ENCODE data around the gene ZNF232. TPM values are rescaled to one million over a fixed set of nuclear protein-coding genes. Genes with fewer than 3 reads are reported as not detected.

The ZNF232 gene
- total and polyA plus RNA-seq, 2 experiments from 2014 or later = 24.8 to 24.9 TPM

GRCh38 chr17:5118219-5118618 lies 6.5 kb upstream of the ZNF232 start:
- Histone ChIP-seq H3K4me1 (ENCODE audit: insufficient read depth) (no peaks in the 10 kb centered on the region), H2AFZ (no peak overlapping the region), H4K20me1 (replicated peaks; ENCODE audit: insufficient read depth) (no peaks in the 10 kb centered on the region), H3F3A (replicated peaks; ENCODE audit: low read depth) (0 out of 2 replicates have a peak, but pooled peaks cover 4% of the 10 kb centered on the region), H3K9me2 (ENCODE audit: insufficient read depth) (no peaks in the 10 kb centered on the region), H3K36me3 (ENCODE audit: insufficient read depth) (0 out of 2 replicates have a peak, but pooled peaks cover 6% of the 10 kb centered on the region), H3K4me2 (no peak overlapping the region), H3K79me2 (replicated peaks; ENCODE audit: insufficient read depth) (no peaks in the 10 kb centered on the region), H3K27ac (ENCODE audit: low read depth) (no peak overlapping the region), H3K4me3 (no peak overlapping the region), H3K27me3 (ENCODE audit: insufficient read depth) (peaks cover 33% of the 10 kb centered on the region)
- Mint-ChIP-seq H3K4me3 (no peak overlapping the region; the same call in 2 of the 3 replicates), H3K27ac (no peak overlapping the region), H3K27me3 (ENCODE audit: insufficient read depth, low read depth, poor library complexity) (peaks cover 34% of the 10 kb centered on the region), H3K4me1 (peaks cover 8% of the 10 kb centered on the region; the same call in 2 of the 3 replicates), H3K9me3 (peaks cover 15% of the 10 kb centered on the region), H3K36me3 (ENCODE audit: low read depth) (peaks cover 34% of the 10 kb centered on the region)
- ATAC-seq = no peak
- DNase-seq (ENCODE audit: low spot score) = no peak
- no peak for TF ChIP-seq EZH2 (IDR thresholded peaks at IDR 0.05; ENCODE audit: low read depth, unreplicated experiment)
- no peak for TF ChIP-seq CREB1 (CRISPR knock-in tag; IDR thresholded peaks at IDR 0.05; ENCODE audit: low read depth)
- no peak for TF ChIP-seq STAT1 (IDR thresholded peaks at IDR 0.05; ENCODE audit: unreplicated experiment)
- TF ChIP-seq ETS1 (IDR thresholded peaks at IDR 0.05) = no peak

GRCh38 chr17:5115673-5116651 lies 4.3 kb upstream of the ZNF232 start, which contains the start of gene USP6:
USP6 (plus strand) TSS chr17:5116032; CDS start chr17:5130368, 14,336 bp downstream.
- H3K27ac ChIP-seq (ENCODE audit: low read depth) = no peak within 1 kb of the TSS
- H3K9me2 ChIP-seq (ENCODE audit: insufficient read depth) = no peaks in the 10 kb centered on the region
- 0 out of 2 replicates have a peak, but pooled peaks cover 4% of the 10 kb centered on the region for H3F3A ChIP-seq (replicated peaks; ENCODE audit: low read depth)
- ATAC-seq (peak; percentile 38), DNase-seq (ENCODE audit: low spot score) (peak; percentile 85)
- H3K36me3 ChIP-seq (ENCODE audit: insufficient read depth) = 0 out of 2 replicates have a peak, but pooled peaks cover 6% of the 10 kb centered on the region
- H3K4me1 ChIP-seq (ENCODE audit: insufficient read depth) = no peaks in the 10 kb centered on the region; the same call in 1 of the 2 replicates
- peaks cover 30% of the 10 kb centered on the region for H3K36me3 Mint-ChIP-seq (ENCODE audit: low read depth)
- H2AFZ ChIP-seq = peak within 1 kb of the TSS; percentile 35
- H3K27me3 ChIP-seq (ENCODE audit: insufficient read depth) = peaks cover 19% of the 10 kb centered on the region
- TF ChIP-seq ETS1 (IDR thresholded peaks at IDR 0.05) = 0 out of 2 replicates have a peak, but pooled peaks have one; percentile 39
- TF ChIP-seq ZNF331 (CRISPR knock-in tag; IDR thresholded peaks at IDR 0.05; ENCODE audit: low read depth) = no peak
- TF ChIP-seq STAT1 (IDR thresholded peaks at IDR 0.05; ENCODE audit: unreplicated experiment) = no peak
- TF ChIP-seq POLR2AphosphoS5 (IDR thresholded peaks at IDR 0.05; ENCODE audit: low read depth) = peak; percentile 75
- TF ChIP-seq CREB1 (CRISPR knock-in tag; IDR thresholded peaks at IDR 0.05; ENCODE audit: low read depth) = no peak
- no peak for TF ChIP-seq EZH2 (IDR thresholded peaks at IDR 0.05; ENCODE audit: low read depth, unreplicated experiment)
- H3K4me1 Mint-ChIP-seq = peaks cover 1% of the 10 kb centered on the region
- H3K4me3 ChIP-seq = peak within 1 kb of the TSS; percentile 53
- H3K27ac Mint-ChIP-seq = no peak within 1 kb of the TSS
- peaks cover 10% of the 10 kb centered on the region for H3K79me2 ChIP-seq (replicated peaks; ENCODE audit: insufficient read depth)
- H3K9me3 Mint-ChIP-seq = peaks cover 16% of the 10 kb centered on the region
- peaks cover 22% of the 10 kb centered on the region for H3K27me3 Mint-ChIP-seq (ENCODE audit: insufficient read depth, low read depth, poor library complexity)
- peak within 1 kb of the TSS; percentile 85 for H3K4me3 Mint-ChIP-seq
- peak within 1 kb of the TSS; percentile 80 for H3K4me2 ChIP-seq
- no peaks in the 10 kb centered on the region for H4K20me1 ChIP-seq (replicated peaks; ENCODE audit: insufficient read depth)

Measured in GM23338 (cell line).